SK-N-MC (cell line): ENCODE data around the gene CRACR2A.

ENCODE experiments used
- EZH2 ChIP-seq: fragments of 200-600 bp; sonication (generic); IDR thresholded peaks from one replicate; pipeline ENCODE4 v1.6.1; 2017; ENCODE audit warnings: antibody characterized with exemption
- FOXP2 ChIP-seq: optimal IDR thresholded peaks from 2 replicates; pipeline ENCODE3; 2011; ENCODE audit warnings: mild to moderate bottlenecking, moderate library complexity; ENCODE audit not compliant: insufficient read depth; ENCODE audit errors: extremely low read length, control extremely low read depth
- POLR2AphosphoS5 ChIP-seq: IDR thresholded peaks from 2 replicates; pipeline ENCODE4 v1.6.1; 2012; ENCODE audit warnings: mild to moderate bottlenecking, low read depth, low read length, borderline replicate concordance

GRCh38 chr12:3667485-3667884 lies 85.4 kb downstream of the CRACR2A start:
- TF ChIP-seq POLR2AphosphoS5 = no peak
- TF ChIP-seq EZH2 = no peak
- no peak for TF ChIP-seq FOXP2
